ENCODE measurements around the gene AUH. TPM values are rescaled to one million over a fixed set of nuclear protein-coding genes. Genes with fewer than 3 reads are reported as not detected.

Gene AUH
- total and polyA plus RNA-seq, 9 of the 15 experiments (the other 6 are each of a cell fraction or from before 2014, with no cell fraction given): 3.4 to 29.0 (median 10.1) TPM

- ChIA-PET POLR2A (no interaction called here), CTCF (ENCODE audit: low intra/inter-chr PET ratio) (no interaction called here)
- no peak for ATAC-seq
- intact Hi-C loops (cut with micrococcal nuclease): no loop called here
- H4K20me1 ChIP-seq (replicated peaks; ENCODE audit: control insufficient read depth, insufficient read depth, low read length): no peaks in the 10 kb centered on the region
- H3K4me2 ChIP-seq (ENCODE audit: insufficient read depth, low read length): no peak overlapping the region
- no peaks in the 10 kb centered on the region for H3K36me3 ChIP-seq (ENCODE audit: control insufficient read depth, insufficient read depth, low read length)
- DNase-seq (ENCODE audit: extremely low read depth in 1 of 4, low spot score in 3 of 4): no peak
- no peak for FAIRE-seq
- no peak overlapping the region for H3K9ac ChIP-seq (ENCODE audit: insufficient read depth in 1 of 2, low read depth in 2 of 2, low read length in 2 of 2)
- no TSS peak for BruUV-seq (replicated peaks)
- WGBS (ENCODE audit: insufficient coverage, low coverage, missing lambda C conversion rate): 83% methylated on average over 4 of the region's 4 CpGs
- H3K27ac ChIP-seq (ENCODE audit: extremely low read depth, low read depth, low read length): no peak overlapping the region
- in situ Hi-C loops (cut with MboI): no loop called here
- H3K27me3 ChIP-seq (ENCODE audit: control insufficient read depth in 2 of 2, insufficient read depth in 2 of 2, low read length in 2 of 2): no peaks in the 10 kb centered on the region
- H3K9me1 ChIP-seq (ENCODE audit: control insufficient read depth, insufficient read depth, low read length): no peaks in the 10 kb centered on the region
- H2AFZ ChIP-seq (ENCODE audit: low read depth, low read length): no peak overlapping the region
- no peak overlapping the region for H3K4me3 ChIP-seq
- no peaks in the 10 kb centered on the region for H3K9me3 ChIP-seq (replicated peaks; ENCODE audit: control insufficient read depth, insufficient read depth, low read depth, low read length)
- H3K4me1 ChIP-seq (replicated peaks in 1 of 2; ENCODE audit: control insufficient read depth in 2 of 2, insufficient read depth in 2 of 2, low read length in 2 of 2): no peaks in the 10 kb centered on the region
- H3K79me2 ChIP-seq (ENCODE audit: control insufficient read depth, insufficient read depth, low read length): no peaks in the 10 kb centered on the region
- no peak for TF ChIP-seq CEBPZ (IDR thresholded peaks at IDR 0.05; ENCODE audit: borderline replicate concordance, low read depth, low read length)
- no peak for TF ChIP-seq ATF7 (IDR thresholded peaks at IDR 0.05)
- no peak for TF ChIP-seq ZHX1 (conservative IDR thresholded peaks at IDR 0.05; ENCODE audit: low read length)
- TF ChIP-seq ZNF3 (CRISPR knock-in tag; IDR thresholded peaks at IDR 0.05): no peak
- no peak for TF ChIP-seq MCM5 (IDR thresholded peaks at IDR 0.05; ENCODE audit: low read depth)
- no peak for TF ChIP-seq CUX1 (CRISPR knock-in tag; IDR thresholded peaks at IDR 0.05)
- TF ChIP-seq HDAC8 (tag; IDR thresholded peaks at IDR 0.05): no peak
- no peak for TF ChIP-seq CREB1 (IDR thresholded peaks at IDR 0.05)
- no peak for TF ChIP-seq CREB1 (CRISPR knock-in tag; IDR thresholded peaks at IDR 0.05)
- TF ChIP-seq KLF10 (CRISPR knock-in tag; IDR thresholded peaks at IDR 0.05): no peak
- no peak for TF ChIP-seq RBBP5 (IDR thresholded peaks at IDR 0.05; ENCODE audit: borderline replicate concordance, insufficient read depth, low read length, poor library complexity, severe bottlenecking)
- TF ChIP-seq ZNF232 (CRISPR knock-in tag; IDR thresholded peaks at IDR 0.05): no peak
- no peak for TF ChIP-seq ZC3H4 (CRISPR knock-in tag; IDR thresholded peaks at IDR 0.05; ENCODE audit: borderline replicate concordance)
These were observed 147.6 kb downstream of the AUH start for GRCh38 chr9:91214086-91214485.

Measured in K562 (cell line).